ENCODE data around the gene UBA1. TPM values are rescaled to one million over a fixed set of nuclear protein-coding genes. Genes with fewer than 3 reads are reported as not detected.
"Not testable (repeated sequence)": the region's sequence is repeated elsewhere in the genome, so short reads cannot be mapped to it uniquely, and the experiment has no call there.

UBA1 gene
- total RNA-seq, 1 donor from 2014 or later = 498 TPM

DNA sequence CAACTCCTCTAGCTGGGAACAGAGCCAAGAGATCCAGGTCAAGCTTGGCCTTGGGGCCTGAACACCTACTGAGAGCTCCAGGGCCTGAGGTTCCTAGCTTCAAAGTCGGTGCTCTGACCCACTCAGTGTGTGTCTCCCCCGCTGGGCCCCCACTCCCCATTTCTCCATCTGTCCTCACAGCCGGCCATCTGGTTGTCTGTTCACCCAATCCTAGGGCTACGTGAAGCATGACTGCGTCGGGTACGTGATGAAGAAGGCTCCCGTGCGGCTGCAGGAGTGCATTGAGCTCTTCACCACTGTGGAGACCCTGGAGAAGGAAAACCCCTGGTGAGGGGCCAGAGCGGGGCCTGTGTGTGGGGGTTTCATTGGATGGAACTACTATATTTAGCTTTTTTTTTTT is 51.5 kb downstream of the UBA1 start:
- TF ChIP-seq, protein P1, sequence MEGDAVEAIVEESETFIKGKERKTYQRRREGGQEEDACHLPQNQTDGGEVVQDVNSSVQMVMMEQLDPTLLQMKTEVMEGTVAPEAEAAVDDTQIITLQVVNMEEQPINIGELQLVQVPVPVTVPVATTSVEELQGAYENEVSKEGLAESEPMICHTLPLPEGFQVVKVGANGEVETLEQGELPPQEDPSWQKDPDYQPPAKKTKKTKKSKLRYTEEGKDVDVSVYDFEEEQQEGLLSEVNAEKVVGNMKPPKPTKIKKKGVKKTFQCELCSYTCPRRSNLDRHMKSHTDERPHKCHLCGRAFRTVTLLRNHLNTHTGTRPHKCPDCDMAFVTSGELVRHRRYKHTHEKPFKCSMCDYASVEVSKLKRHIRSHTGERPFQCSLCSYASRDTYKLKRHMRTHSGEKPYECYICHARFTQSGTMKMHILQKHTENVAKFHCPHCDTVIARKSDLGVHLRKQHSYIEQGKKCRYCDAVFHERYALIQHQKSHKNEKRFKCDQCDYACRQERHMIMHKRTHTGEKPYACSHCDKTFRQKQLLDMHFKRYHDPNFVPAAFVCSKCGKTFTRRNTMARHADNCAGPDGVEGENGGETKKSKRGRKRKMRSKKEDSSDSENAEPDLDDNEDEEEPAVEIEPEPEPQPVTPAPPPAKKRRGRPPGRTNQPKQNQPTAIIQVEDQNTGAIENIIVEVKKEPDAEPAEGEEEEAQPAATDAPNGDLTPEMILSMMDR (conservative IDR thresholded peaks at IDR 0.05) = no peak
- H3K36me3 Mint-ChIP-seq (ENCODE audit: low read depth) = peaks cover 51% of the 10 kb centered on the region
- no peaks in the 10 kb centered on the region for H3K4me1 Mint-ChIP-seq
- H3K4me3 Mint-ChIP-seq = no peak overlapping the region
- DNase-seq (ENCODE audit: low read depth, low spot score) = no peak
- no peaks in the 10 kb centered on the region for H3K9me3 Mint-ChIP-seq
- H3K27me3 Mint-ChIP-seq (ENCODE audit: low read depth) = no peaks in the 10 kb centered on the region
- no peak overlapping the region for H3K27ac Mint-ChIP-seq (ENCODE audit: unreplicated experiment)

DNA sequence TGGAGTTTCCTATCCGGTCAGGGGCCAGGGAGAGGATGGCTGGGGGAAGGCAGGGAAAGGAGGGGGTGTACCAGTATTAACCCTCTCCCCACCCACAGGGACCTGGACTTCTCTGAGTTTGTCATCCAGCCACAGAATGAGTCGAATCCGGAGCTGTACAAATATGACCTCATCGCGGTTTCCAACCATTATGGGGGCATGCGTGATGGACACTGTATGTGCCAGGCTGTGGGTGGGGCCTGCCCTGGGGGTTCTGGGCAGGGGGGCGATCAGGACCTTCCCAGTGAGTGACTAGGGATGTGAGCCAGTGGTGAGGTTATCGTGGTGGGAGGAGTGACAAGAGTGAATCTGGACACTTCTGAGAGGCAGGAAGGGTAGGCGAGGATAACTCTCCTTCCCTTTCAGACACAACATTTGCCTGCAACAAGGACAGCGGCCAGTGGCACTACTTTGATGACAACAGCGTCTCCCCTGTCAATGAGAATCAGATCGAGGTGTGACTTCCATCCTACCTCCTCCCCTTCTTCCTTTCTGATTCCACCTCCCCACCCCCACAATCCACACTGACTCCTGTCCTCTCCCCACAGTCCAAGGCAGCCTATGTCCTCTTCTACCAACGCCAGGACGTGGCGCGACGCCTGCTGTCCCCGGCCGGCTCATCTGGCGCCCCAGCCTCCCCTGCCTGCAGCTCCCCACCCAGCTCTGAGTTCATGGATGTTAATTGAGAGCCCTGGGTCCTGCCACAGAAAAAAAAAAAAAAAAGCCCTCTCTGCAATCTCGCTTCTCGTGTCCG is 53.8 kb downstream of the UBA1 start:
- no peak for DNase-seq (ENCODE audit: low read depth, low spot score)
- TF ChIP-seq, protein P1 (conservative IDR thresholded peaks at IDR 0.05) = no peak
- peak overlapping the region; percentile 4 for H3K4me3 Mint-ChIP-seq
- peak overlapping the region; percentile 78 for H3K27ac Mint-ChIP-seq (ENCODE audit: unreplicated experiment)
- no peaks in the 10 kb centered on the region for H3K9me3 Mint-ChIP-seq
- peaks cover 36% of the 10 kb centered on the region for H3K36me3 Mint-ChIP-seq (ENCODE audit: low read depth)
- H3K4me1 Mint-ChIP-seq = no peaks in the 10 kb centered on the region
- H3K27me3 Mint-ChIP-seq (ENCODE audit: low read depth) = no peaks in the 10 kb centered on the region

DNA sequence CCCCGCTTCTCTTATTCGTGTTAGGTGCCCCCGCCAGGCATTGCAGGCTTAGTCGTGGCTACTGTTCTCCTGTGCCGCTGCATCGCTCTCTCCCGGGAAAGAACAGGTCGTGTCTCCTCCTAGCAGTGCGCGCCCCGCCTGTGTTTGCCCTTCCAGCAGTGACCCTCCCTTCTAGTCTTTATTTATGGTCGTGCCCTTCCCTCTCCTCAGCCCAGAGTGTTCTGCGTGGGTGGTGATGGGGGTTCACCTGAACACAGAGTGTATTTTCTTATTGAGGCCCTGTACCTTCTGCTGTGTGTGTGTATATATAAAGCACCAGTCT is 54.3 kb downstream of the UBA1 start:
- Mint-ChIP-seq H3K9me3 (no peaks in the 10 kb centered on the region), H3K36me3 (ENCODE audit: low read depth) (peaks cover 34% of the 10 kb centered on the region), H3K4me3 (peak overlapping the region; percentile 4), H3K4me1 (no peaks in the 10 kb centered on the region), H3K27ac (ENCODE audit: unreplicated experiment) (peak overlapping the region; percentile 78), H3K27me3 (ENCODE audit: low read depth) (no peaks in the 10 kb centered on the region)
- DNase-seq (ENCODE audit: low read depth, low spot score) = no peak
- TF ChIP-seq, protein P1 (conservative IDR thresholded peaks at IDR 0.05) = no peak

DNA sequence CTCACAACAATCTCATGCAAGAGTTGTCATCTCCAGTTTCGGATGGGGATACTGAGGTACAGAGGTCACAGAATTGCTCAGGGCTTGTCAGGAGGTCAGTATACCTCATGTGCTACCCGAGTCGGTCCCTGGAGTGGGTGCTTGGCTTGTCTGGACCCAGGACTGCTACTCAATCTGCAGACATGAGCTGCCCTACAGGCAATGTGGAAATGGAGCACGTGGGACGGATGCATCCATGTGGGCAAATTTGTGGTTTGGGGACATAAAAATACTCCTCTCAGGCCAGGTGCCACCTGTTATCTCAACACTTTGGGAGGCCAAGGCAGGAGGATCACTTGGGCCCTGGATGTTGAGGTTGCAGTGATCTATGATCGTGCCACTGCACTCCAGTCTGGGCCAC is 54.9 kb downstream of the UBA1 start:
- TF ChIP-seq, protein P1 (conservative IDR thresholded peaks at IDR 0.05) = no peak
- Mint-ChIP-seq H3K27me3 (ENCODE audit: low read depth) (no peaks in the 10 kb centered on the region), H3K36me3 (ENCODE audit: low read depth) (peaks cover 32% of the 10 kb centered on the region), H3K9me3 (no peaks in the 10 kb centered on the region), H3K4me3 (no peak overlapping the region), H3K4me1 (no peaks in the 10 kb centered on the region), H3K27ac (ENCODE audit: unreplicated experiment) (no peak overlapping the region)
- DNase-seq (ENCODE audit: low read depth, low spot score) = no peak

DNA sequence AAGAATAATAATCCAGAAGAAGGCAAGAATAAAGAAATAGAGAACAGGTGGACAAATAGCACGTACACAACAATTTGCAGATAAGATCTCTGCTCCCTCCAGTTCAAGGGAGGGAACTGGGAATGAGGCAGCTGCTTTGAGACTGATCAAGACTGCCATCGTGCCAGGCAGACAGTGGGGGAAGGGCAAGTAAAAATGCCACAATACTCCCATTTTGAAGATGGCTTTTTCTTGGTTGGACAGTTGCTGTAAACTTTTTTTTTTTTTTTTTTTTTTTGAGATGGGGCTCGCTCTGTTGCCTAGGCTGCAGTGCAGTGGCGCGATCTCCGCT is 56.4 kb downstream of the UBA1 start:
- DNase-seq (ENCODE audit: low read depth, low spot score) = no peak
- no peaks in the 10 kb centered on the region for H3K4me1 Mint-ChIP-seq
- H3K4me3 Mint-ChIP-seq = no peak overlapping the region
- H3K27ac Mint-ChIP-seq (ENCODE audit: unreplicated experiment) = no peak overlapping the region
- H3K9me3 Mint-ChIP-seq = no peaks in the 10 kb centered on the region
- TF ChIP-seq, protein P1 (conservative IDR thresholded peaks at IDR 0.05) = no peak
- H3K36me3 Mint-ChIP-seq (ENCODE audit: low read depth) = peaks cover 25% of the 10 kb centered on the region
- H3K27me3 Mint-ChIP-seq (ENCODE audit: low read depth) = no peaks in the 10 kb centered on the region

DNA sequence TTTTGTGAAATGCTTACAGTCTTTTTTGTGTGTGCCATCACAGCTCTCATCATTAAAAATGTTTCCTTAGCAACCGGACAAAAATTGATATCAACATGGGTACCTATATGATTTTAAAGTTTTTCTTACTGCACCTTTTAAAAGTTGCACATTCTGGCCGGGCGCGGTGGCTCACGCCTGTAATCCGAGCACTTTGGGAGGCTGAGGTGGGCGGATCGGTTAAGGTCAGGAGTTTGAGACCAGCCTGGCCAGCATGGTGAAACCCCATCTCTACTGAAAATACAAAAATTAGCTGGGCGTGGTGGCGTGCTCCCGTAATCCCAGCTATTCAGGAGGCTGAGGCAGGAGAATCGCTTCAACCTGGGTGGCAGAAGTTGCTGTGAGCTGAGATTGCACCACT is 64.0 kb downstream of the UBA1 start:
- not testable (repeated sequence) for DNase-seq (ENCODE audit: low read depth, low spot score); H3K27me3 Mint-ChIP-seq (ENCODE audit: low read depth); H3K27ac Mint-ChIP-seq (ENCODE audit: unreplicated experiment); H3K4me3 Mint-ChIP-seq; H3K4me1 Mint-ChIP-seq; H3K36me3 Mint-ChIP-seq (ENCODE audit: low read depth); H3K9me3 Mint-ChIP-seq

Other genes with a start within 250 kb of the UBA1 start
- gene RGN, start 115.4 kb upstream of the UBA1 start, total RNA-seq = 0.27 and 0.70 TPM in 2 replicates
- 113 and 115 TPM in 2 replicates for gene NDUFB11, start 49.1 kb upstream of the UBA1 start, total RNA-seq
- gene RBM10, start 48.6 kb upstream of the UBA1 start, total RNA-seq = 87.7 and 89.2 TPM in 2 replicates
- gene CDK16, start 24.9 kb downstream of the UBA1 start, total RNA-seq = 281 and 289 TPM in 2 replicates
- 232 and 245 TPM in 2 replicates for gene USP11, start 39.2 kb downstream of the UBA1 start, total RNA-seq
- gene ZNF157, start 176.7 kb downstream of the UBA1 start, total RNA-seq = 1.4 and 1.9 TPM in 2 replicates

Data from neural crest cell (in vitro differentiated cells).